Measurements from ENCODE around the gene SGMS1. TPM values are rescaled to one million over a fixed set of nuclear protein-coding genes. Genes with fewer than 3 reads are reported as not detected.
"Not testable (repeated sequence)": the region's sequence is repeated elsewhere in the genome, so short reads cannot be mapped to it uniquely, and the experiment has no call there.

The SGMS1 gene
- total RNA-seq, 6 experiments from 2014 or later = 13.6 to 49.8 (median 20.0) TPM

DNA sequence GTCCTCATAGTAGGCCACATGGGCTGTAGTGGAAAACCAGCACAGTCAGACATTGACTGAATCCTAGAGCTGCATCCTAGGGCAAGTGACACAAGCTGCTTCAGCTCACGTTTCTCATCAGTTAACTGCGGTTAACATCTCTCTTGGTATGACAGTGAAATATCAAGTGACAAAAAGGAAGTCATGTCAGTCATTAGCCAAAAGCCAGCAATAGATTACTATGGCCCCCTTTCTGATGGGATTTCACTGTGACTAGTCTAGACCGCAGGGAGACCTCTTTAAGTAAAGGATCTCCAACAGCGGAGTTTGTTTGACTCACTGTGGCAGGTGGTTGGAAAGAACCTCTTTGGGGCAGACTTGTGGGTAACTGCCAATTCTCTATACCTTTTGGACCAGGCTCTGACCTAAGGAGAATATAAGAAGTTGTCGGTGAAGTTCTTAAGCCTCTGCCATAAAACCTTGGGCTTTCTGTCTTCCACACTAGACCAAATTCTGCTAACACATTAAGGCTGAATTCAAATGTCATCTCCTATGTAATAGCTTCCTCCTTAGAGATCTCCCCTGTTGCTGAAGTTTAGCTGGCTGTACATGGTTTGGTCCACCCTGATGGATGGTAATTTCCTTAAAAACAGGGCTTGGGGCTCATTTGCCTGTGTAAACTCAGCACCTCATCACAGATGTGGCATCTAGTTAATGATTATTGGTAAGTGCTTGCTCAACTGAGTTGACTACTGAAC lies 115.3 kb downstream of the SGMS1 start:
- ATAC-seq = peak; percentile 75 to 82 (median 80)

DNA sequence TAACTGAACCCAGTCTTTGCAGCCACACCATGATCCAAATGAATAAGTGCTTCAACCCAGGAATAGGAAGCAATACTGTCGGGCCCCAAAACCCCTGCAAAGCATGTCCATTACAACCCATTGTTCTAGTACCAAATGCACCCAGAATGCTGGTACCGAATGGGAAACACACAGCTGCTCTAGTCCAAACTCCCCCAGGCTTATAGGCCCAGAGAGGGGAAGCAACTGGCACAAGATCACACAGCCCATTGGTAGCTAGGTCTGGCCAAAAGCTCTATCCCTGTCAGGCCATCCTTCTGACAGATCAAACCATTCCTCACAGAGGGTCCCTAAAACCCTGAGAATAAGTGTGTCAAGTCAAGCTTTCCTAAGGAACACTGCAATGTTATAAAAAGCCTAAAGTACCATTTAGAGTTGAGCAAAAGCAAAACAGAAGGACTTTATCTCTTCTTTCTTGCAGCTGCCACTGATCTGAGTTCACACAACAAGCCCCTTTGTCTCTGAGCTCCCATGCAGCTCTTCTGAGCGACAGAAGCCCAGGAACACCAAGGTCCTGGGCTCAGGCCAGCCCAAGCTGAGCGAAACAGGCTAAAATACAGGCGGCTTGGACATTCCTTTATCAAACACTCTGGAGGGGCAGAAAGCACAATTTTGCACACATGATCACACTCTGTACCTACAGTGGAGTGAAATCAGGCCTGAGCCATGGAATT lies 116.7 kb downstream of the SGMS1 start:
- H3K9me3 ChIP-seq = no peaks in the 10 kb centered on the region
- H3K27ac ChIP-seq = no peak overlapping the region
- H3K4me3 ChIP-seq = no peak overlapping the region
- no peak for ATAC-seq
- H3K36me3 ChIP-seq = no peaks in the 10 kb centered on the region
- H3K4me1 ChIP-seq = peaks cover 0 to 24% (median 6%) of the 10 kb centered on the region in 4 donors
- intact Hi-C loops (cut with DNase I) = no loop called here
- no peaks in the 10 kb centered on the region for H3K27me3 ChIP-seq
- WGBS (ENCODE audit: insufficient coverage, low coverage, low lambda C conversion rate, missing lambda C conversion rate) = 73% methylated on average over 4 of the region's 5 CpGs
- DNase-seq = no peak
- no peak for TF ChIP-seq POLR2A (IDR thresholded peaks at IDR 0.05)

More for the DNA sequence above, 115.3 kb downstream of the SGMS1 start:
- no peaks in the 10 kb centered on the region for H3K9me3 ChIP-seq
- no peaks in the 10 kb centered on the region for H3K27me3 ChIP-seq
- peak overlapping the region in 2 of 3 donors; percentile 35 to 49 for H3K27ac ChIP-seq
- TF ChIP-seq, protein P1, sequence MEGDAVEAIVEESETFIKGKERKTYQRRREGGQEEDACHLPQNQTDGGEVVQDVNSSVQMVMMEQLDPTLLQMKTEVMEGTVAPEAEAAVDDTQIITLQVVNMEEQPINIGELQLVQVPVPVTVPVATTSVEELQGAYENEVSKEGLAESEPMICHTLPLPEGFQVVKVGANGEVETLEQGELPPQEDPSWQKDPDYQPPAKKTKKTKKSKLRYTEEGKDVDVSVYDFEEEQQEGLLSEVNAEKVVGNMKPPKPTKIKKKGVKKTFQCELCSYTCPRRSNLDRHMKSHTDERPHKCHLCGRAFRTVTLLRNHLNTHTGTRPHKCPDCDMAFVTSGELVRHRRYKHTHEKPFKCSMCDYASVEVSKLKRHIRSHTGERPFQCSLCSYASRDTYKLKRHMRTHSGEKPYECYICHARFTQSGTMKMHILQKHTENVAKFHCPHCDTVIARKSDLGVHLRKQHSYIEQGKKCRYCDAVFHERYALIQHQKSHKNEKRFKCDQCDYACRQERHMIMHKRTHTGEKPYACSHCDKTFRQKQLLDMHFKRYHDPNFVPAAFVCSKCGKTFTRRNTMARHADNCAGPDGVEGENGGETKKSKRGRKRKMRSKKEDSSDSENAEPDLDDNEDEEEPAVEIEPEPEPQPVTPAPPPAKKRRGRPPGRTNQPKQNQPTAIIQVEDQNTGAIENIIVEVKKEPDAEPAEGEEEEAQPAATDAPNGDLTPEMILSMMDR (IDR thresholded peaks at IDR 0.05) = no peak
- TF ChIP-seq POLR2A (IDR thresholded peaks at IDR 0.05) = no peak
- H3K4me3 ChIP-seq = no peak overlapping the region
- peaks cover 0 to 32% (median 6%) of the 10 kb centered on the region in 4 donors for H3K4me1 ChIP-seq
- WGBS (ENCODE audit: insufficient coverage, low coverage, low lambda C conversion rate, missing lambda C conversion rate) = 85% methylated on average over 5 of the region's 5 CpGs
- intact Hi-C loops (cut with DNase I) = no loop called here
- no peak for DNase-seq
- no peaks in the 10 kb centered on the region for H3K36me3 ChIP-seq

DNA sequence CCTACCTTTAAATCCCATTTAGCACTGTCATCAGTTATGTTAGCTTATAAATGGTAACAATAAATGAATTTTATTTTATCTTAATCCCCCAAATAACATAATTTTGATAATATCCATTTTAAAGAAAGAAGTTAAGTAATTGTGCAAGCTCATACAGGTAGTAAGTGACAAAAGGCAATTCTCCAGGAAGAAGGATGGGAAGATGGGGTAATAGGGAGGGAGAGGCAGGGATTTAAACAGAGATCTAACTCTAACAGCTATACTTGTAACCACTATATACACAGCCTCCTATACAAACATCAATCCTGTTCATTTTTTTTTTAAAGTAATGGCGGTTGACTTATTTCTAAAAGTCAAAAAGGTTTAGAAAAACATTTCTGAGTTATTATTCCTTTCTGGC lies 119.4 kb downstream of the SGMS1 start:
- TF ChIP-seq POLR2A (IDR thresholded peaks at IDR 0.05) = no peak
- TF ChIP-seq, protein P1 (IDR thresholded peaks at IDR 0.05) = no peak
- DNase-seq = no peak
- Histone ChIP-seq H3K36me3 (no peaks in the 10 kb centered on the region), H3K4me3 (no peak overlapping the region), H3K27me3 (no peaks in the 10 kb centered on the region), H3K9me3 (no peaks in the 10 kb centered on the region), H3K4me1 (peaks cover 0 to 11% (median 5%) of the 10 kb centered on the region in 4 donors), H3K27ac (no peak overlapping the region)
- 100% methylated on average over 1 of the region's 1 CpG for WGBS (ENCODE audit: insufficient coverage, low coverage, low lambda C conversion rate, missing lambda C conversion rate)
- intact Hi-C loops (cut with DNase I) = no loop called here
- no peak for ATAC-seq

DNA sequence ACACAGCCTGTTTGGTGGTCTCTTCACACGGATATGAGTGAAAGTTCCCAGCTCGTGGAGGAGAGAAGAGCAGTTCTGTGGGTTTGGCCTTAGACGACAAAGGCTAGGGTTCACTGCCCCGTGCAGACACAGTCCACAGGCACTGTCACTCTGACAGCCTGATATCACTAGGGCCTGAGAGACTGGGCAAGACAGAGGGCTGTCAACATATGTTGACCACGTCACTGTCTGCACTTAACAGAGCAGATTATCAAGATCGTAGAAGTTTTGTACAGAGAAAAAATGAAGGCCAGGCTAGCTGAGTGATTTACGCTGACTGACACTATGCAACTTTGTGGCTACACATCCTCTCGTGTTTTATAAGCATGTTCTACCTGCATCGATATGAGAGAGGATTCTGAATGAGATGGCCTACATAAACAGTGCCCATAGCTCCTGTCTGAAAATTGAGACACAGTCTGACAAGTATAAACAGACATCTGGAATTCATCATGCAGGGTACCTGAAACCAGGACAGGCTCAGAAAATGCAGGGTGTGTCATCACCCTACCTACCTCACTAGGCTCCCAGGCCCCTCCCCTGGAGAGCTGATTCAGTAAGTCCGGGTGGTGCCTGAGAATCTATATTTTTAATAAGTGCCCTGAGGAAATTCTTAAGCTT lies 120.0 kb downstream of the SGMS1 start:
- peaks cover 0 to 5% (median 2%) of the 10 kb centered on the region in 4 donors for H3K4me1 ChIP-seq
- H3K4me3 ChIP-seq = no peak overlapping the region
- H3K27ac ChIP-seq = no peak overlapping the region
- WGBS (ENCODE audit: insufficient coverage, low coverage, low lambda C conversion rate, missing lambda C conversion rate) = 72% methylated on average over 9 of the region's 10 CpGs
- ATAC-seq = peak in 2 of 4 donors; percentile 20 to 32
- TF ChIP-seq, protein P1 (IDR thresholded peaks at IDR 0.05) = no peak
- no peak for TF ChIP-seq POLR2A (IDR thresholded peaks at IDR 0.05)
- H3K36me3 ChIP-seq = no peaks in the 10 kb centered on the region
- H3K9me3 ChIP-seq = no peaks in the 10 kb centered on the region
- intact Hi-C loops (cut with DNase I) = no loop called here
- H3K27me3 ChIP-seq = no peaks in the 10 kb centered on the region
- no peak for DNase-seq

DNA sequence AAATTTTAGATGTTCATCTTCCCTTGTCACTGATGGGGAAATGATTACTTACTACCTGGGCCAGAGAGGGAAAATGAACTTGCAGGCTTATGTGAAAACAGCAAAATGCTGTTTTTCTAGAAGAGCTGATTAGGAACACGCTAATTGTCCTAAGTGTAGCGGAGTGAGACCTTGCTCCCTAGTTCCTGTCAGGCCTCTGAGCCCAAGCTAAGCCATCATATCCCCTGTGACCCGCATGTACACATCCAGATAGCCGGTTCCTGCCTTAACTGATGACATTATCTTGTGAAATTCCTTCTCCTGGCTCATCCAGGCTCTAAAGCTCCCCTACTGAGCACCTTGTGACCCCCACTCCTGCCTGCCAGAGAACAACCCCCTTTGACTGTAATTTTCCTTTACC lies 120.6 kb downstream of the SGMS1 start:
- H3K27ac ChIP-seq; H3K9me3 ChIP-seq; intact Hi-C loops (cut with DNase I); DNase-seq; H3K27me3 ChIP-seq; H3K4me1 ChIP-seq; ATAC-seq; H3K36me3 ChIP-seq; H3K4me3 ChIP-seq: not testable (repeated sequence)
- 80% methylated on average over 3 of the region's 4 CpGs for WGBS (ENCODE audit: insufficient coverage, low coverage, low lambda C conversion rate, missing lambda C conversion rate)
